Nephron progenitor cell (in vitro differentiated cells): Measurements from ENCODE around the gene HHIPL1.

Source experiments
- DNase-seq: peaks from one replicate; pipeline ENCODE4 v3.0.0; 2021
- H3K27ac Mint-ChIP-seq: 2 replicates; pipeline ENCODE4 v1.8.0; 2021; ENCODE audit warnings: mild to moderate bottlenecking, moderate library complexity, mixed read lengths
- H3K27me3 Mint-ChIP-seq: 2 replicates; pipeline ENCODE4 v1.8.0; 2021; ENCODE audit warnings: mild to moderate bottlenecking, low read depth, mixed read lengths; ENCODE audit not compliant: poor library complexity
- H3K36me3 Mint-ChIP-seq: 2 replicates; pipeline ENCODE4 v1.8.0; 2021; ENCODE audit warnings: low read depth, mixed read lengths
- H3K4me1 Mint-ChIP-seq: 2 replicates; pipeline ENCODE4 v1.8.0; 2021; ENCODE audit warnings: mixed read lengths
- H3K4me3 Mint-ChIP-seq: 2 replicates; pipeline ENCODE4 v1.8.0; 2021; ENCODE audit warnings: mild to moderate bottlenecking, moderate library complexity, mixed read lengths
- H3K9me3 Mint-ChIP-seq: 2 replicates; pipeline ENCODE4 v1.8.0; 2021; ENCODE audit warnings: mild to moderate bottlenecking, moderate library complexity, mixed read lengths
- TF ChIP-seq, protein P1 (sequence below): fragments of 200-600 bp; sonication (generic); IDR thresholded peaks from 2 replicates; pipeline ENCODE4 v1.5.0; 2021; ENCODE audit warnings: antibody characterized with exemption

HHIPL1 gene

DNA sequence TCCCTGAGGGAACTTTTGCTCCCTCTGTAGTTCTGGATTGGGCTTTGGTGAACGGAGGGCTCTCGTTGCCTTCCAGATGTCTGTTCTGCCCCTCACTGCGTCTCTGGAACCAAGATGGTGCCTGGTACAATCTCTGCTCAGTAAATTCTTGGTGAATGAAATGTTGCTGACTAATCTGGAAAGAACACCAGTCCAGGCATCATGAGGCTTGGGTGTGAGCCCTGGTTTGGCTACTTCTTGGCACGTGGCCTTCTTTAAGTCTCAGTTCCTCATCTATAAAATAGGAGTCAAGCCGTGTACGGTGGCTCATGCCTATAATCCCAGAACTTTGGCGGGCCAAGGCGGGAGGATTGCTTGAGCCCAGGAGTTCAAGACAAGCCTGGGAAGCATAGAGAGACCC, 4.3 kb downstream of the HHIPL1 start:
- TF ChIP-seq, protein P1, sequence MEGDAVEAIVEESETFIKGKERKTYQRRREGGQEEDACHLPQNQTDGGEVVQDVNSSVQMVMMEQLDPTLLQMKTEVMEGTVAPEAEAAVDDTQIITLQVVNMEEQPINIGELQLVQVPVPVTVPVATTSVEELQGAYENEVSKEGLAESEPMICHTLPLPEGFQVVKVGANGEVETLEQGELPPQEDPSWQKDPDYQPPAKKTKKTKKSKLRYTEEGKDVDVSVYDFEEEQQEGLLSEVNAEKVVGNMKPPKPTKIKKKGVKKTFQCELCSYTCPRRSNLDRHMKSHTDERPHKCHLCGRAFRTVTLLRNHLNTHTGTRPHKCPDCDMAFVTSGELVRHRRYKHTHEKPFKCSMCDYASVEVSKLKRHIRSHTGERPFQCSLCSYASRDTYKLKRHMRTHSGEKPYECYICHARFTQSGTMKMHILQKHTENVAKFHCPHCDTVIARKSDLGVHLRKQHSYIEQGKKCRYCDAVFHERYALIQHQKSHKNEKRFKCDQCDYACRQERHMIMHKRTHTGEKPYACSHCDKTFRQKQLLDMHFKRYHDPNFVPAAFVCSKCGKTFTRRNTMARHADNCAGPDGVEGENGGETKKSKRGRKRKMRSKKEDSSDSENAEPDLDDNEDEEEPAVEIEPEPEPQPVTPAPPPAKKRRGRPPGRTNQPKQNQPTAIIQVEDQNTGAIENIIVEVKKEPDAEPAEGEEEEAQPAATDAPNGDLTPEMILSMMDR, result no peak
- H3K27me3 Mint-ChIP-seq, result peaks cover 27% of the 10 kb centered on the region
- no peaks in the 10 kb centered on the region for H3K36me3 Mint-ChIP-seq
- peaks cover 15% of the 10 kb centered on the region for H3K4me1 Mint-ChIP-seq
- no peaks in the 10 kb centered on the region for H3K9me3 Mint-ChIP-seq
- no peak for DNase-seq
- no peak overlapping the region for H3K27ac Mint-ChIP-seq
- H3K4me3 Mint-ChIP-seq, result no peak overlapping the region

DNA sequence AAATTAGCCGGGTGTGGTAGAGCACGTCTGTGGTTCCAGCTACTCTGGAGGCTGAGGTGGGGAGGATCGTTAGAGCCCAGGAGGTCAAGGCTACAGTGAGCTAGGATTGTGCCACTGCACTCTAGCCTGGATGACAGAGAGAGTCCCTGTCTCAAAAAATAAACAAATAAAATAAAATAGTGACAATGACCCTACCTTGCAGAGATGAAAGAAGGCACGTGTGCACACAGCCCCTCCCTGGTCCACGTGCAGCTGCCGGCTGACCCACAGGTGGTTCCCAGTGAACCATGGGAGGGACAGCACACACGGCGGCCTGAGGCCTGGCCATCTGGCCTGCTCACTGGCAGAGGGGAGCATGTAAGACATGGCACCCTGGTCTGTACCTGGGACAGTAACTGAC, 4.7 kb downstream of the HHIPL1 start:
- H3K36me3 Mint-ChIP-seq, result no peaks in the 10 kb centered on the region
- H3K27ac Mint-ChIP-seq, result no peak overlapping the region
- DNase-seq, result no peak
- H3K9me3 Mint-ChIP-seq, result no peaks in the 10 kb centered on the region
- no peak overlapping the region for H3K4me3 Mint-ChIP-seq
- TF ChIP-seq, protein P1, result no peak
- peaks cover 28% of the 10 kb centered on the region for H3K27me3 Mint-ChIP-seq
- peaks cover 12% of the 10 kb centered on the region for H3K4me1 Mint-ChIP-seq

DNA sequence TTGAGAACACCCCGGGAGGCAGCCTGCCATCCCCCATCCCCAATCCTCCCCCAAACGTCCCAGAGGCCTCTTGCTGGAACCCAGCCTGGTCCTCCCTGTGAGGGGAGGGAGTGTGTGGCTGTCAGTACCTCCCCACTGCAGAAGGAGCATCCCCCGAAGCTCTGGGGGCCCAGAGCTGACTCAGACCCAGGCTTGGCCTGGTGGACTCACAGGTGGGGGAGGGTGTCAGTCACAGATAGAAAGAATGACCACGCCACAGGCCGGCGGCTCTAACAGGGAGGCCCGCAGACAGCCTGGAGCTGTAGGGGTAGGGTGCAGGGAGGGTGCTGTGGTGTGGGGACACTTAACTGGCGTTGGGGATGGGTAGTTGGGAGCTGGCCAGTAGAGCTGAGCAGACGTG, 5.3 kb downstream of the HHIPL1 start:
- no peaks in the 10 kb centered on the region for H3K9me3 Mint-ChIP-seq
- DNase-seq, result no peak
- H3K4me1 Mint-ChIP-seq, result peaks cover 12% of the 10 kb centered on the region
- H3K36me3 Mint-ChIP-seq, result no peaks in the 10 kb centered on the region
- H3K27ac Mint-ChIP-seq, result no peak overlapping the region
- peaks cover 30% of the 10 kb centered on the region for H3K27me3 Mint-ChIP-seq
- H3K4me3 Mint-ChIP-seq, result no peak overlapping the region
- TF ChIP-seq, protein P1, result no peak

DNA sequence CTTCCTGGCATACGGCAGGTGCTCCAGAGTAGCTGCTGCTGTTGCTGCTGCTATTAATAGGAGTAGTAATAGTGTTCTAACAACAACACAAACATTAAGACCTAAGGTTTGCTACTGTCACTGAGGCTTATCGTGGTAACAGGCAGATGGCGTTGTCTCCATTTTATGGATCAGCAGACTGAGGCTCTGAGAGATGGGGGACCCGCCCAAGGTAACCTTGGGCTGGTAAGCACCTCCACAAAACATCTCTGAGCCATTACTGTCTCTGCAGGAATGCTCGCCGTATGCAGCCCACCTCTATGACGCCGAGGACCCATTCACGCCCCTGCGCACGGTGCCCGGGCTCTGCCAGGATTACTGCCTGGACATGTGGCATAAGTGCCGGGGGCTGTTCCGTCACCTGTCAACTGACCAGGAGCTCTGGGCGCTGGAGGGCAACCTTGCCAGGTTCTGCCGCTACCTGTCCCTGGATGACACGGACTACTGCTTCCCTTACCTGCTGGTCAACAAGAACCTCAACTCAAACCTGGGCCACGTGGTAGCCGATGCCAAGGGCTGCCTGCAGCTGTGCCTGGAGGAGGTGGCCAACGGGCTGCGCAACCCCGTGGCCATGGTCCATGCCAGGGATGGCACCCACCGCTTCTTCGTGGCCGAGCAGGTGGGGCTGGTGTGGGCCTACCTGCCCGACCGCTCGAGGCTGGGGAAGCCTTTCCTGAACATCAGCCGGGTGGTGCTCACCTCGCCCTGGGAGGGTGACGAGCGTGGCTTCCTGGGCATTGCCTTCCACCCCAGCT, 7.2 kb downstream of the HHIPL1 start:
- H3K27me3 Mint-ChIP-seq, result peaks cover 33% of the 10 kb centered on the region
- TF ChIP-seq, protein P1, result no peak
- H3K36me3 Mint-ChIP-seq, result no peaks in the 10 kb centered on the region
- peaks cover 12% of the 10 kb centered on the region for H3K4me1 Mint-ChIP-seq
- no peaks in the 10 kb centered on the region for H3K9me3 Mint-ChIP-seq
- no peak overlapping the region for H3K4me3 Mint-ChIP-seq
- DNase-seq, result no peak
- H3K27ac Mint-ChIP-seq, result no peak overlapping the region

DNA sequence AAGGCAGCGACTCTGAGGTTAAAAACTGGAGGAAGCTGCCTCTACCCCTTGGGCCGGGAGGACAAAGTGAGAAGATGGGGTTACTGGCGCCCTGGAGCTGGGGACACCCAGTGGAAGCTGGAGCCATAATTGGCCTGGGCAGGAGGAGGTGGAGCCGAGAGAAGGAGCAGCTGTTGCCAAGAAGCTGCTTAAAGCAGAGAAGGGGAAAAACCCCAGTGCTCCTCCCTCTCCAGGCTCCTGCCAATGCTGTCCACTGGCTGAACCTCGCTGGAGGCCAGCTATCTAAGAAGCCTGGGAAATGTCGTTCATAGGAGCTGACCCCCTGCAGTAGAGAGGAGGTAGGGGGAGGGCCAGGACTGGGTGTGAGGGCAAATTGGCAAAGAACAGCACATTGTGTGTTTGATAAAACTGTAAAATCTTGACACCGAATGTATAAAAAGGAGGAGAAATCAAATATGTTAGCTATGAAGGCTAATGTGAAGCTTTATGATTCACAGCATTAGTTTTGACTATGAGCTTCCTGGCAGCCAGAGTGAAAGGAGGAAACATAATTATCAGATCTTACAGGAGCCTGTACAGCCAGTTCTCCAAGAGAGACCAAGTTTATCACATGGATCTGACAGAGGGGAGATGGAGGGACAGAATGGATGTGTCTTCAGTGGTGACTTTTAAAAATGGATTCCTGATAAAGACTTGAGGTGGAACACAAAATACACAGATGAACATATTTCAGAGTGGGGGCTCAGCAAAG, 9.5 kb downstream of the HHIPL1 start:
- no peaks in the 10 kb centered on the region for H3K36me3 Mint-ChIP-seq
- no peak overlapping the region for H3K27ac Mint-ChIP-seq
- peaks cover 17% of the 10 kb centered on the region for H3K4me1 Mint-ChIP-seq
- TF ChIP-seq, protein P1, result no peak
- no peak overlapping the region for H3K4me3 Mint-ChIP-seq
- H3K9me3 Mint-ChIP-seq, result no peaks in the 10 kb centered on the region
- peaks cover 48% of the 10 kb centered on the region for H3K27me3 Mint-ChIP-seq
- DNase-seq, result no peak
